Activated CD4-positive, alpha-beta memory T cell treated with anti-CD3 and anti-CD28 coated beads for 36 hours (primary cell): ENCODE results near the gene CHMP3. TPM values are rescaled to one million over a fixed set of nuclear protein-coding genes. Genes with fewer than 3 reads are reported as not detected.
A peak's percentile ranks its signal among the peaks of the same experiment; 100 is the strongest.
"Not testable (repeated sequence)": the region's sequence is repeated elsewhere in the genome, so short reads cannot be mapped to it uniquely, and the experiment has no call there.

Experiments
- CTCF ChIA-PET: fragments of 350-600 bp; sonication (Branson Sonifier 250); formaldehyde crosslinking; loops from one replicate; lab custom pipeline; 2021; ENCODE audit warnings: antibody characterized with exemption, inconsistent platforms; lab: Charles Lee
- POLR2A ChIA-PET: fragments of 350-600 bp; sonication (Branson Sonifier 250); formaldehyde crosslinking; loops from one replicate; lab custom pipeline; 2021; ENCODE audit warnings: antibody characterized with exemption; lab: Charles Lee
- DNase-seq: peaks from one replicate; pipeline ENCODE4 v3.0.0-alpha.2; 2020
- H3K27ac Mint-ChIP-seq: one replicate; pipeline ENCODE4 v1.8.0; 2021; ENCODE audit warnings: mixed read lengths
- H3K27me3 Mint-ChIP-seq: one replicate; pipeline ENCODE4 v1.8.0; 2021; ENCODE audit warnings: mixed read lengths
- H3K36me3 Mint-ChIP-seq: one replicate; pipeline ENCODE4 v1.8.0; 2021; ENCODE audit warnings: mixed read lengths
- H3K4me1 Mint-ChIP-seq: one replicate; pipeline ENCODE4 v1.8.0; 2021; ENCODE audit warnings: low read depth, mixed read lengths
- H3K4me3 Mint-ChIP-seq: one replicate; pipeline ENCODE4 v1.8.0; 2021; ENCODE audit warnings: mild to moderate bottlenecking, mixed read lengths
- H3K9me3 Mint-ChIP-seq: one replicate; pipeline ENCODE4 v1.8.0; 2021; ENCODE audit warnings: mixed read lengths
- intact Hi-C: fragments of 100-400 bp; cut with micrococcal nuclease; formaldehyde crosslinking; loops from one replicate; pipeline ENCODE4 v1.15.1; 2023
- total RNA-seq, 2 experiments: library from RNA; stranded (reverse); gene quantifications; one replicate each; pipeline ENCODE4 v1.2.3, GENCODE V29; 2021

Gene CHMP3
- total RNA-seq, 2 experiments from 2014 or later = 36.5 to 38.6 TPM

DNA sequence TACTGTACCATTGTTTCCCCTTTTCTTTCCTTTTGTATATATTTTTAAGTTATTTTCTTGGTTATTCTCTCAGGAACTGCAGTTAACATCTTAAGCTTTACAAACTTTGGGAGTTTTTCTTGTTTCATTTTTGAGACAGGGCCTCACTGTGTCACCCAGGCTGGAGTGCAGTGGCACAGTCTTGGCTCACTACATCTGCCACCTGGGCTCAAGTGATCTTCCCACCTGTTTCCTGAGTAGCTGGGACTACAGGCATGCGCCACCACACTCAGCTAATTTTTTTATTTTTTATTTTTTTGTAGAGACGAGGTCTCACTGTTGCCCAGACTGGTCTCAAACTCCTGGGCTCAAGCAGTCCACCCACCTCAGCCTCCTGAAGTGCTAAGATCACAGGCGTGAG is 66.9 kb downstream of the CHMP3 start:
- POLR2A ChIA-PET = interaction anchor here (1.4 kb wide), 1 partner anchor 9 kb away, joined by 3 read pairs; no protein-coding TSS in a partner anchor
- CTCF ChIA-PET, H3K4me3 Mint-ChIP-seq, H3K27ac Mint-ChIP-seq, H3K27me3 Mint-ChIP-seq, DNase-seq, H3K4me1 Mint-ChIP-seq, intact Hi-C loops: not testable (repeated sequence)
- H3K9me3 Mint-ChIP-seq = peaks cover 34% of the 10 kb centered on the region
- peaks cover 86% of the 10 kb centered on the region for H3K36me3 Mint-ChIP-seq

DNA sequence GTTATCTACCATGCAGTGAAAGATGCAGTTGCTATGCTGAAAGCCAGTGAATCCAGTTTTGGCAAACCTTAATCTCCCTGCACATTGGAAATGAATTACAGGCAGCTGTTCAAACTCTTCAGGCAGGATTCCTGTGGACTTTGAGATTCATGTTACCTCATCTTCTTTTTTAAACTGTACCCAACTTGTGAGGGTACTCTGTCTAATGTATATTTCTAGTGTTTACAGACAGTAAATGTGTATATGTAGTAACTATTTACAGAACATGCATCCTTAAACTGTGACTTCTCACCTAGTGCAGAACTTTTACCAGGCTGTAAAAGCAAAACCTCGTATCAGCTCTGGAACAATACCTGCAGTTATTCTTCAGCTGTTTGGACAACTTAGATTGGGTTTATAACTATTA is 71.2 kb downstream of the CHMP3 start:
- peaks cover 6% of the 10 kb centered on the region for H3K4me1 Mint-ChIP-seq
- H3K4me3 Mint-ChIP-seq = no peak overlapping the region
- no peaks in the 10 kb centered on the region for H3K27me3 Mint-ChIP-seq
- peaks cover 5% of the 10 kb centered on the region for H3K9me3 Mint-ChIP-seq
- POLR2A ChIA-PET = no interaction called here
- H3K36me3 Mint-ChIP-seq = peaks cover 76% of the 10 kb centered on the region
- CTCF ChIA-PET = no interaction called here
- no peak overlapping the region for H3K27ac Mint-ChIP-seq
- intact Hi-C loops = no loop called here
- no peak for DNase-seq

DNA sequence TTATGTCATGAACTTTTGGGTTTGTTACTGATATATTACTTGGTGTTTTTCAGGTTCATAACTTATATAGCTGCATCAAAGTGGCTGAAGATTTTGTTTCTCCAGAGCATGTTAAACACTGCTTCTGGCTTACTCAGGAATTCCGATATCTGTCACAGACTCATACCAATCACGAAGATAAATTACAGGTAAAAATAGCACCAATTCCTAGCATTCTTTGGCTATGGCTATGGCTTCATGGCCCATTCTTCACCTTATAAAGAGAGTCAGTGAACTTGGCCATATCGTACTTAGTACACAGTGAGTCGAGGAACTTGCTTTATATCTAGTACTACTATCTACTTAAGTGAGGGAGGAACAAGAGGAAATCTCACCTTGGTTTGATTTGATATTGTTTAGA is 72.2 kb downstream of the CHMP3 start:
- intact Hi-C loops = no loop called here
- Mint-ChIP-seq H3K9me3 (peaks cover 5% of the 10 kb centered on the region), H3K4me1 (peaks cover 11% of the 10 kb centered on the region), H3K4me3 (no peak overlapping the region), H3K27ac (no peak overlapping the region), H3K27me3 (no peaks in the 10 kb centered on the region), H3K36me3 (peaks cover 78% of the 10 kb centered on the region)
- DNase-seq = no peak
- POLR2A ChIA-PET = no interaction called here
- CTCF ChIA-PET = no interaction called here

DNA sequence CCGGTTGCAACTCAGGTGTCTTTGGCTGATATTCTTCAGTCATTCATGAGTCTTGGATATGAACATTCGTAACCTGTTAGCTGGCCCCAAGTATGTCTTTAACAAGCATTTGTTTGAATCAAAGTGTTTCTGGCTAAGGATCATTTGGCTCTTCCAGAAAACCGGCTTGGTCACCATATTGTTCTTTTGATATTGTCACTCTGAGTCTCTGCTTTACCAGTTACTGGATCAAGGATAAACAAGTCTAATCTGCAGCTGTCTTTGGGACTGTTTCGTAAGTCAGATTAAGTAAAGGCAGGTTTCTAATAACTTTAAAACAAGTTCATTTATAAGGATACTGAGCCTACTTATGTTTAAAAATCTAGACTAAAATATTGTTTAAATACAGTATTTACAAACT is 73.0 kb downstream of the CHMP3 start:
- Mint-ChIP-seq H3K9me3 (peaks cover 5% of the 10 kb centered on the region), H3K4me3 (no peak overlapping the region), H3K27me3 (no peaks in the 10 kb centered on the region), H3K4me1 (peaks cover 20% of the 10 kb centered on the region), H3K36me3 (peaks cover 78% of the 10 kb centered on the region), H3K27ac (no peak overlapping the region)
- DNase-seq = no peak
- intact Hi-C loops = no loop called here
- POLR2A ChIA-PET = no interaction called here
- CTCF ChIA-PET = no interaction called here

DNA sequence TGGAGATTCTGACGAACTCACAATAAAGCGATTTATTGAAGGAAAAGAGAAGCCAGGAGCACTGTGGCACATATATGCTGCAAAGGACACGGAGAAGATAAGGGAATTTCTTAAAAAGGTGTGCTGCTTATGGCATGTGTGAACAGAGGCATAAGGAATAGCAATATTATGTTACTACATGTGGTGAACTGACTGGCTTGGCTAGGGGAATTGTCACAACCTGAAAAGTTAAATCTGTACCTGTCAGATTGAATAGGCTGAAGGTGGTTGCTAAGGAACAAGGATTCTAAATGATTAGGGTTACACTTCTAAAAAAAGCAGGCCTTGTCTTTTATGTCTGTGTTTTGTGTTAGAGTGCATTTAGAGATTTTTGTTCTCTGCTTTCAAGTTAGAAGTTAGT is 73.7 kb downstream of the CHMP3 start:
- H3K27ac Mint-ChIP-seq = peak overlapping the region; percentile 55
- CTCF ChIA-PET = no interaction called here
- no peak overlapping the region for H3K4me3 Mint-ChIP-seq

DNA sequence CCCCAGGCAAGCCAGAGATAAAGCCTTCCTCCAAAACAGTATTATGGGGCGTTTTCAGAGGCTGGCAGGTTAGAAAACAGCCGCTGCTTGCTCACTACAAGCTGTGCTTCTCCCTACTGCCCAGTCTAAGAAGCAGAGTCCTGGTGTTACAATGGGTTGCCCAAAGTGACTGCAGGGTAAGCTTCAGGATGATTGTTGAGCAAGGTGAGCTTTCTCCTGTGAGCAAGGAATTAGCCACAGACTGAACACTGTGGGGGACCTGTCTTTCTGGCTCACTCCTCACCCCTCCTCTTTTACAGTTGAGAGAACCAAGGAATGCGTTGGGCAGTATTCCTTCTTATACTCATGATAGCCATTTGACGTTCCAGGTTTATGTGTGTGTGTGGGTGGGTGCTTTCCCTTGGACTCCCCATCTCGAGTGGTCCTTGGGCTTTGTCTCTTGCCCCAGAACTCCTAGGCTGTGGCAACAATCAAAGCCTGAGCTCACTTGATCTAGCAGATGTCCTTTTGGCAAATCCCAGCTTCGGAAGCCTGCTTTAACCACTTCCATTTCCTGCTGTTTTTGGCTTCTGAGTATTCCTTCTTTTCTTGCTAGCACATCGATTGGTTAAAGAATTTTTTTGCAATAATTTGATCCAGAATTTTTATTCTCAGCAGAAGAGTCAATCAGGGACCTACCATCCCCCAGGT is 74.5 kb downstream of the CHMP3 start:
- peaks cover 31% of the 10 kb centered on the region for H3K4me1 Mint-ChIP-seq
- ChIA-PET CTCF (no interaction called here), POLR2A (no interaction called here)
- H3K27ac Mint-ChIP-seq = no peak overlapping the region
- no peak overlapping the region for H3K4me3 Mint-ChIP-seq
- H3K36me3 Mint-ChIP-seq = peaks cover 78% of the 10 kb centered on the region
- intact Hi-C loops = no loop called here
- no peaks in the 10 kb centered on the region for H3K27me3 Mint-ChIP-seq
- H3K9me3 Mint-ChIP-seq = no peaks in the 10 kb centered on the region
- DNase-seq = no peak

More for the DNA sequence above, 73.7 kb downstream of the CHMP3 start:
- H3K9me3 Mint-ChIP-seq = peaks cover under 1% of the 10 kb centered on the region
- peaks cover 77% of the 10 kb centered on the region for H3K36me3 Mint-ChIP-seq
- DNase-seq = no peak
- H3K4me1 Mint-ChIP-seq = peaks cover 27% of the 10 kb centered on the region
- intact Hi-C loops = no loop called here
- POLR2A ChIA-PET = no interaction called here
- no peaks in the 10 kb centered on the region for H3K27me3 Mint-ChIP-seq

DNA sequence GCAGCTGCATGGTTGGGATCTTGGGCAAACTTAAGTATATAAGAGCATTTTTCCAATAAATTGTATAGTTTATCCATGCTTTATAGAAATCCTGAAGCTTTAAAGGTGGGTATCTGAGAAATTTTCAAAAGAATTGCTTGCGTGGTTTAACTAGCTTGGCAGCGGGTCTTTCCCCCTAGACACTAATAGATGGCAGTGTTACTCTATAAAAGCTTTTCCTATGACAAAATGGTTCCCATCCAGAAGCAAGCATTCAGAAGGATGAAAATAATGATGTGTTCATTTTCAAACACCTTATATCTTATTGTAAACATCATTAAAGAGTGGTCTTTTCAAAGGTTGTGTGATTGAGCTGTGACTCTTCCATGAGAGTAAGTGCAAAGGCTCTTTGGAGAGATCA is 76.2 kb downstream of the CHMP3 start:
- no peak for DNase-seq
- intact Hi-C loops = no loop called here
- Mint-ChIP-seq H3K9me3 (no peaks in the 10 kb centered on the region), H3K36me3 (peaks cover 86% of the 10 kb centered on the region), H3K4me3 (no peak overlapping the region), H3K27ac (no peak overlapping the region), H3K27me3 (no peaks in the 10 kb centered on the region), H3K4me1 (peaks cover 43% of the 10 kb centered on the region)
- CTCF ChIA-PET = interaction anchor here (1.6 kb wide), 1 partner anchor 45 kb away, joined by 3 read pairs; no protein-coding TSS in a partner anchor
- POLR2A ChIA-PET = interaction anchor here (1.3 kb wide), 1 partner anchor 9 kb away, joined by 3 read pairs; no protein-coding TSS in a partner anchor

DNA sequence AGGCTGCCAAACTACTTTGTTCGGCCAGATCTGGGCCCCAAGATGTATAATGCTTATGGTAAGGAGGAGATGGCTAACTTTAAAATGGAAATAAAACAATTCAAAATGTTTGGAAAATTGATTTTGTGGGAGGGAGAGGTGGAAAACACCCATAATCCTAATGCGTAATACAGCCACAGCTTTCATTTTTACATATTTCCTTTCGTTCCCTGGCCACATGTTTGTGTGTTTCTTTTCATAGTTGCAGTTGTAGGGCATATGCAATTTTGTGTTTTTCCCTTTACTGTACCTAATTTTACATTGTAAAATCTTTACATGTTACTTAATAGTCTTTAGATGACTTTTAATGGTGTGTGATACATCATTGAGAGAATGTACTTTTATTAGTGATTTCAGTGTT is 77.4 kb downstream of the CHMP3 start:
- Mint-ChIP-seq H3K4me3 (no peak overlapping the region), H3K27me3 (no peaks in the 10 kb centered on the region), H3K4me1 (peaks cover 46% of the 10 kb centered on the region), H3K27ac (no peak overlapping the region), H3K36me3 (peaks cover 83% of the 10 kb centered on the region), H3K9me3 (no peaks in the 10 kb centered on the region)
- intact Hi-C loops = loop anchor here (1.0 kb wide), 1 partner anchor 44 kb away; no protein-coding TSS in a partner anchor
- ChIA-PET CTCF (interaction anchor here (1.6 kb wide), 1 partner anchor 44 kb away, joined by 3 read pairs; no protein-coding TSS in a partner anchor), POLR2A (interaction anchor here (1.1 kb wide), 1 partner anchor 137 kb away, joined by 3 read pairs; no protein-coding TSS in a partner anchor)
- no peak for DNase-seq

DNA sequence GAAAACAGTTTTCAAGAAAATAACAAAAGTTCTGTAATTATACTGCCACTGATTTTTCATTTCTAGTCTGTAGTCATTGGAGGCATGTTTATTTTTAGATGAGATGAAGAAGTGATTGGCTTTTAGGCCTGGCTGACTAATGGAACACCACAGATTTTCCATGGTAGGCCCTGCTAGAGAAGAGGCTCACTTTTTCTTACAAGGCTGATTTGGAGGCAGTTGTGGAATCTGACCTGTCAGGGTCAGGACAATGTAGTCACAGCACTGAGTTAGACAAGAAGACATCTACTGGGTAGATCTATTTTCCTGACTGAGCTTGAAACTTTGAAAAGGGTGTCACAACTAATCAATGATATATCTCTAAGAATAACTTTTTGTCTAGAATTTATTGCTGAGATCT is 78.1 kb downstream of the CHMP3 start:
- Mint-ChIP-seq H3K4me3 (no peak overlapping the region), H3K27me3 (no peaks in the 10 kb centered on the region), H3K27ac (peak overlapping the region; percentile 19), H3K4me1 (peaks cover 47% of the 10 kb centered on the region), H3K9me3 (no peaks in the 10 kb centered on the region), H3K36me3 (peaks cover 84% of the 10 kb centered on the region)
- ChIA-PET POLR2A (interaction anchor here (1.1 kb wide), 1 partner anchor 138 kb away, joined by 3 read pairs; no protein-coding TSS in a partner anchor), CTCF (no interaction called here)
- intact Hi-C loops = loop anchor here (1.0 kb wide), 1 partner anchor 43 kb away; no protein-coding TSS in a partner anchor
- peak; percentile 15 for DNase-seq

DNA sequence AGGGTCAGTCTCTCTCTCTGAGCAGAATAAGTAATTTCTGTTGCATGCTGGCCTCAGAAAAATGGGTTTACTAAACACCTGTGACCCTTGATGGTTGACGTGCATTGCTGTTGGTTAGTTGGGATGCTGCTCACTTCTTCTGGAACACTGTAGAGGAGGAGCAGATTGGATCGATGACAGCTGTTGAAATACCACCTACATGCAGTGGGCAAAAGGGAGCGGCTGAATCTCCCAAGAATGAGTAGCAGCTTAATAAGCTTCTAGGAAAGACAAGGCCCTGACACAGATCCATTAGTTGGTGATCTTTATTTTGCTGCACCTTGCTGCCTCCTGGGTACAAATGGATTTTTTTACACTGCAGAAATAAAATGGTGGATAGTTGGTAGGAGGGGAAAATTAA is 78.9 kb downstream of the CHMP3 start:
- intact Hi-C loops = no loop called here
- DNase-seq = no peak
- no peak overlapping the region for H3K4me3 Mint-ChIP-seq
- H3K36me3 Mint-ChIP-seq = peaks cover 86% of the 10 kb centered on the region
- ChIA-PET CTCF (no interaction called here), POLR2A (no interaction called here)
- peaks cover 44% of the 10 kb centered on the region for H3K4me1 Mint-ChIP-seq
- H3K27me3 Mint-ChIP-seq = no peaks in the 10 kb centered on the region
- no peak overlapping the region for H3K27ac Mint-ChIP-seq
- no peaks in the 10 kb centered on the region for H3K9me3 Mint-ChIP-seq

DNA sequence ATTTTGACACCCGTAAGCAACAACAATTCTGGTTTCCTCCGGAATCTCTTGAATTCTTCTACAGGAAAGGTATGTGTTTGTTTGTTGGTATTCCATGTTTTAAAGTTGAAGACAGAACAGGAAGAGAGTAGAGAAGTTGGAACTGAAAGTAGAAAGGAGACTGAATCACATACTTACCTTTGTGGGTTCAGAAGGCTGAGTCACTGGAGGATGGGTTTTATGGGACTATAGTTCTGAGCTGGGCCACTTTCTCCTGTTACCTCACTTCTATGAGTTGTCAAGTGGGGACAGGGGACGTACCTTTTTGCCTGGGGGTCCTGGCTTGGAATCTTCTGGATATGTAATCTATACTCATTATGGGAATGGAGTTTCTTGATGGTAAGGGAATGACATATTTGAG is 81.2 kb downstream of the CHMP3 start:
- H3K27me3 Mint-ChIP-seq = no peaks in the 10 kb centered on the region
- DNase-seq = peak; percentile 35
- no peak overlapping the region for H3K4me3 Mint-ChIP-seq
- intact Hi-C loops = loop anchor here (1.0 kb wide), 1 partner anchor 102 kb away; no protein-coding TSS in a partner anchor
- POLR2A ChIA-PET = interaction anchor here (1.0 kb wide), 1 partner anchor 41 kb away, joined by 3 read pairs; the partner anchor contains the start of gene KDM3A
- peak overlapping the region; percentile 16 for H3K27ac Mint-ChIP-seq
- CTCF ChIA-PET = no interaction called here
- peaks cover 48% of the 10 kb centered on the region for H3K4me1 Mint-ChIP-seq
- no peaks in the 10 kb centered on the region for H3K9me3 Mint-ChIP-seq
- peaks cover 90% of the 10 kb centered on the region for H3K36me3 Mint-ChIP-seq

DNA sequence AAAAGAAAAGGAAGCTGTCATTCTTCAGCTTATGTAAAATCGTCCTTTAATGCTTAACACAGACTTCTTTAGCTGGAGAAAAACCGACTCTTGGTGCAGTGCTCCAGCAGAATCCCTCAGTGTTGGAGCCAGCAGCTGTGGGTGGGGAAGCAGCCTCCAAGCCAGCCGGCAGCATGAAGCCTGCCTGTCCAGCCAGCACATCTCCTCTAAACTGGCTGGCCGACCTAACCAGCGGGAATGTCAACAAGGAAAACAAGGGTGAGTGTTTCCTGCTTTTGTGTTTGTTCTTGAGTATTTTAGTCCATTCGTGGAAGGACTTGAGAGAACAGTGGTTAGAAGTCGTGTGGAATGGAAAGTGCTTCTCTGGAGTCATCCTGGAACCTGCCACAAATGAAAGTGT is 83.1 kb downstream of the CHMP3 start:
- Mint-ChIP-seq H3K9me3 (no peaks in the 10 kb centered on the region), H3K4me1 (peaks cover 47% of the 10 kb centered on the region), H3K36me3 (peaks cover 83% of the 10 kb centered on the region), H3K4me3 (no peak overlapping the region), H3K27ac (no peak overlapping the region), H3K27me3 (no peaks in the 10 kb centered on the region)
- POLR2A ChIA-PET = interaction anchor here (0.6 kb wide), 1 partner anchor 295 kb away, joined by 3 read pairs; no protein-coding TSS in a partner anchor
- DNase-seq = no peak
- CTCF ChIA-PET = no interaction called here
- intact Hi-C loops = no loop called here
